Stimulated activated naive CD4-positive, alpha-beta T cell (primary cell): ENCODE data around the gene ZFAND3.

ENCODE experiments used
- DNase-seq, 6 experiments: peaks; one replicate each; lab custom pipeline; 2025; lab: John Stamatoyannopoulos, UW

The ZFAND3 gene

GRCh38 chr6:38004908-38005307, 185.4 kb downstream of the ZFAND3 start:
- no peak for DNase-seq

GRCh38 chr6:38011937-38012336, 192.4 kb downstream of the ZFAND3 start:
- DNase-seq, result no peak

DNA sequence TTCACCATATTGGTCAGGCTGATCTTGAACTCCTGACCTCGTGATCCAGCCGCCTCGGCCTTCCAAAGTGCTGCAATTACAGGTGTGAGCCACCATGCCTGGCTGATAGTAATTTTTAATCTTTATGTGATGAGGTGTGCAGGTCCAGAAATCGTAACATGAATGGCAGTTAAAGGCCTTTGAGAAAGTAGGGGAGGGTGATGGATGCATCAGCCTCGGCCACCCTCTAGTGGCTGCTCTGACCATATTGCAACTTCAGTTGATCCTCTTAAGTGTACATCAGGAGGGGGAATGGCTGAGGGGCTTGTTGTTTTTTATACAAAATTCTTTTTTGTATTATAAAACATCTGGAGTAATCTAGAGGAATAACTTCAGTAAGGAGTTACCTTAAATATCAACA, 193.0 kb downstream of the ZFAND3 start:
- DNase-seq, result peak in 1 of 6 experiments; percentile 4

DNA sequence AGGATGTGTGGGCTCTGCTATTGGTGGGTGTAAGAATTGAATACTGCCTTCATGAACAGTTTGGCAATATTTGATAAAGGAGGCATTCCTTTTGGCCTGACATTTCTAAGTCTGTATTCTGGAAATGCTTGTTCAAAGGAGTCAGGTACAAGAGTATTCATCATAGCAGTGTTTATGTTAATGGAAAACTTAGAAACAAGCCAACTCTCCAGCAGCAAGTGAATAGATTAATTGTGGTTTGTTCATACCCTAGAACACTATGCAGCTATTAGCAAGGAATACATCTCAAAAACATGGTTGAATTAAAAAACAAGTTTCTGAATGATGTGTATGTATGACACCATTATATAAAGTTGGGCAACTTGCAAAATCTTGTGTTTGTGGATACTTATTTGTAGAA, 195.8 kb downstream of the ZFAND3 start:
- DNase-seq, result no peak

GRCh38 chr6:38016824-38017223, 197.3 kb downstream of the ZFAND3 start:
- DNase-seq, result no peak

- DNase-seq, result no peak
Measured at GRCh38 chr6:38018755-38019165, 199.2 kb downstream of the ZFAND3 start.

DNA sequence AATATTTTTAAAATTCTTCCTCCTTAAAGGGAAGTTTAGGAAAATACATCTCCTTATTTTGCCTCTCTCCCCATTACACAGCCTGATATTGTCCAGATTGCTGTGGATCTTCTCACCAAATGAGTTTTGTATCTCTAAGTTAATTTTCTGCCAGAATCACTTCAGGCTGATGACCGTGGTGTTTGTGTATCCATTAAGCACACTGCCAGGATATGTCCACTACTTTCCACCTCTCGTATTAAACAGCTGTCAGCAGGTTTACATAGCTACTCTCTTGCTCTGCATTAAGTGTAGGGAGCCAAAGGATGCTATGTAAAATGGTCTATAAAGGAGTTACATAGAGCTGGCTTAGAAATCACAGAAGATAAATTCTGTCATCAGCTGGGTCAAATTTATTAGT, 201.1 kb downstream of the ZFAND3 start:
- DNase-seq, result no peak

DNA sequence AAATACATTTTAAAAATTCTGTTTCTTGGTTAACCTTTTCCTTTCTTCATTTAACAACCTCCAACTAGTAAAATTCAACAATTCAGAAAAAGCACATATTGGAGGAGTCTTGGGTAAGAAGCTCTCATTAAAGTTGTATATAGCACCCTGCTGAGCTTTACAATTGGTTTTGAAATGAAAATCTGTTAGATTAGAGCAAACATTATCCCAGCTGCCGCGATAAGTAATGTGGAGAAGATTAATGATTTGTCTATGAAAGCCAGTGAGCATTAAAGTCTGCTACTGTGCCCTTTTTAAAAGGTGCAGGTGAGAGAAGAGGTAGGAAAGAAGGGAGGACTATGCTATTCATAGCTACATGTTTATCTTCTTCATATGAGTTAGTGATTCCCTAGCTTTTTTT, 201.5 kb downstream of the ZFAND3 start:
- DNase-seq, result no peak

GRCh38 chr6:38021571-38021970, 202.0 kb downstream of the ZFAND3 start:
- DNase-seq, result no peak

- no peak for DNase-seq
Measured at GRCh38 chr6:38022688-38023087, 203.2 kb downstream of the ZFAND3 start.

GRCh38 chr6:38024908-38025307, 205.4 kb downstream of the ZFAND3 start:
- no peak for DNase-seq

- no peak for DNase-seq
Measured at GRCh38 chr6:38025451-38025850, 205.9 kb downstream of the ZFAND3 start.

DNA sequence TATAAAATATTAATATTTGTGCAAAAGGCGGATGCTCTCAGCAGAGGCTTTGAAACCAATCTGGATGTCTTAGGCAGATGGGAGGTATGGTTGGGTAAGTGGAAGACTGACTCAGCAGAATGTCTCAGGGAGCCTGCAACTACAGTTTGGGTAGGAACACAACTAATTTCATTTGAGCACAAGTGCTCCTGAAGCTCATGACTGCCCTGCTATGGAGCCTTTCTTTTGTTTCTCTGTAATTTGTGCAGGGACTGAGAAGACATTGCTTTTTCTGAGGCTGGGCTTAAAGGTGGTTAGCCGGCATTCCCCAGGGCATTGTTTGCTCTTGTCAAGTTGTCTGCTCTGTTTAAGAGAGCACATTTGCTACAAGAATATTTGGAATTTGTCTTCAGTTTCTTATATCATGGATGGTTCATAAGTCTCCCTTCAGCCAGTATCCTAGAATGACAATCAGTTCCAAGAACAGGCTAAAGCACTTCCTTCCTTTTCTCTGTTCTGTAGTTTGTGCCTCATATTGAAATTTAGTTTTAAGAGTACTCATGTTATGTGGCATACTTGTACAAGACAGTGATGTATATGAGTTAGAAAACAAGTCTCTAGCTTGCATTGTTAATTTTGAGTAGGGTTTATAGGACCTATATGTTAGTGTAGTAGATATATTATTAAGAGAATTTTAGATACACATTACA, 208.3 kb downstream of the ZFAND3 start:
- DNase-seq, result no peak

DNA sequence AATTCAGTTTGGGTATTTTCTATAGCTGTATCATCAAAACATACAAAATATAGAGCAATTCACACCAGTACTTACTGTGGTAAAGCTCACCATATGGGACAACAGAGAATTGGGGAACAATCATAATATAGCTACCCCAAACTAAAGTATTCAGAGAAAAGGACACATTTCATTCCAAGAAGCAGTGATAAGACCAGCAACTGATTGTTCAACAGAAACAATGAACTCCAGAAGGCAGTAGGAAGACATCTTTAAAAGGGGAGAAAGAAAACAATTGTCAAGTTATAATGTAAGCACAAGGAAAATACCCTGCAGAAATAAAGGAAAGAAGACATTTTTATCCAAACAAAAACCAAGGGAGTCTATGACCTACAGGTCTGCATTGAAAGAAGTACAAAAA, 210.9 kb downstream of the ZFAND3 start:
- DNase-seq, result no peak

GRCh38 chr6:38032797-38033196, 213.3 kb downstream of the ZFAND3 start:
- DNase-seq, result no peak

GRCh38 chr6:38033442-38033982, 214.0 kb downstream of the ZFAND3 start:
- DNase-seq, result no peak

- DNase-seq, result peak in 1 of 6 experiments; percentile 6
Measured at GRCh38 chr6:38034274-38034914, 214.9 kb downstream of the ZFAND3 start.

DNA sequence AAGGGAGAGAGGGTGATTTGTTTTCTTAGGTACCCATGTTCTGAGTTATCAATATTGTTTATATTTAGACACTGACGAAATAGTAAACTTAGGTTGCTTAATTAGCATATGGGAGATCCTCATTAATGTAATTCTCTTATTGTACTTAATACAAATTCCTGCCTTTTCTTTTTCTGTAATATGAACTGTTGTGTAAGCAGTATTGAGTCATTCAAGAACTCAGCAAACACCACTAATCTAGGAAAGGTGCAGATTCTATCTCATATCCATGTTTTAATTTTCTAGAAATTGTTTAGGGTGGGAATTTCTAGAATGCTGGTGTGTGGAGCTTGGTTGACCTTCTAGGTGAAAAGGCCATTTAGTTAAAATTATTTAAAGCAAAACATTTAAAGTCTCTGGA, 216.0 kb downstream of the ZFAND3 start:
- no peak for DNase-seq

- no peak for DNase-seq
Measured at GRCh38 chr6:38039502-38039901, 220.0 kb downstream of the ZFAND3 start.

- DNase-seq, result no peak
Measured at GRCh38 chr6:38040254-38040653, 220.7 kb downstream of the ZFAND3 start.

DNA sequence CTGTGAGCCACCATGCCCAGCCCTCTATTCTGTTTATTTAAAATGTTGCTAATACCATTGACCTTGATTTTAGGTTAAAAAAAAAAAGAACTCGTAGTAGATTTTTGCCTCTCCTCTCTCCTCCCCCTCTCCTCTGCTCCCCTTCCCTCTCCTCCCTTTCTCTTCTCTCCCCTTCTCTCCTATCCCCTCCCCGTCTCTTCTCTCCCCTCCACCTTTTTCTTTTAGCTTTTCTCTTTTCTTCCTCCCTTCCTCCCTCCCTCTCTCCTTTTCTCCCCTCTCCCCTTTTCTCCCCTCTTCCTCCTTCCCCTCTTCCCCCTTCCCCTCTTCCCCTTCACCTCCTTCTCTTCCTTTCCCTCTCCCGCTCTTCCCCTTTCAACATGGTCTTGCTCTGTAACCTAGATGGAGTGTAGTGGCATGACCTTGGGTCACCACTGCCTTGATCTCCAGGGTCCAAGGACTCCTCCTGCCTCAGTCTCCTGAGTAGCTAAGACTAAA, 223.8 kb downstream of the ZFAND3 start:
- no peak for DNase-seq

DNA sequence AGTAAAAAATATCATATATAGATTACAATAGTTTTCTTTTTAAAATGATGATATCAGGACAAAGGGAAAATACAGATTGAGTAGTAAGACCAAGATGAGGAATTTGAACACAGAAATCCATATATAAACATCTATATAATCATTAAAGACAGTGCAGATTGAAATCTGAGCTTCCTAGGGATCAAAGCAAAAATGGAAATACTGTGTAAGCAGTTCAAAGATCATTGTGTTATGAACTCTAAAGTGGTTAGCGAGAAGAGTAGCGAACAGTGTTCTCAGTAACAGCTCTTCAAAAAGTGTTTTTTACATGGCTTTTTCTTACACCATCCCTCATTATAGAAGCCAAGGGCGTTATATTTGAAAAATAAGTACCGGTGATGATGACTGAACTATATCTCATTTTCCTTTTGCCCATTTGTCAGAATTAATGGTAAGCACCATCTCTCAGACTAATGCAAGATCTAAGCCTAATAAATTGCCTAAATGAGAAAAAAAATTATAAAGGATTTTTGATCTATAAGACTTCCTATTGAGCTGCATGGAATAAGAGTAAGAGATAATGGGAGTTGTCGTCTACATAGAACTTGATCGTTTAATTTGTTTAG, 226.3 kb downstream of the ZFAND3 start:
- no peak for DNase-seq

DNA sequence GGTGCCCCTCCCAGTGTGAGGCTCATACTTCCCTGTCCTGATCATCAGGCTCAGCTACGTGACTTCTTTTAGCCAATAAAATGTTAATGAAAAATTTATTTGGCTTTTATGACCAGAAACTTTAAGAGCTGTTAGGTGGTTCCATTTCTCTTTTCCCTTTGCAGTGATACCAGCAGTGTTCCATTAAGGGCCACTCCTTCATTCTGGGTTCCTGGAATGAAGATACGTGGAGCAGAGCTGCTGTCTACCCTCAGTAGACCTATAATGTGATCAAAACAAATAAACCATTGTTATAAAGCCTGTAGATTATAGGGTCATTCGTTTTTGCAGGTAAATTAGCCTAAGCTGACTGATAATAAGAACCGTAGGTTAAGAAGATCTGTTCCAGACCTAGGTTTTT, 228.0 kb downstream of the ZFAND3 start:
- DNase-seq, result no peak
